CD14-positive monocyte (primary cell): ENCODE measurements around the gene ISY1. TPM values are rescaled to one million over a fixed set of nuclear protein-coding genes. Genes with fewer than 3 reads are reported as not detected.

ENCODE experiments used
- DNase-seq, 3 donors: peaks; one replicate each; pipeline ENCODE4 v3.0.0-alpha.2; 2011 to 2022
- H2AFZ ChIP-seq: 2 replicates; pipeline ENCODE4 v1.6.0; 2012; ENCODE audit warnings: mild to moderate bottlenecking, low read depth, low read length, inconsistent platforms; ENCODE audit not compliant: insufficient read depth, poor library complexity, severe bottlenecking
- H3K27ac ChIP-seq, 2 donors: 1 replicate in 1 of 2; 2 replicates in 1 of 2; pipeline ENCODE4 v1.5.1; 2012 to 2013; ENCODE audit warnings: low read length in 2 of 2, control low read depth in 1 of 2, inconsistent platforms in 1 of 2, low read depth in 1 of 2, mild to moderate bottlenecking in 1 of 2
- H3K27me3 ChIP-seq, 2 donors: one replicate each; pipeline versions ENCODE4 v1.6.0 to v1.6.1; 2011 to 2013; ENCODE audit warnings: low read length in 2 of 2; ENCODE audit not compliant: control insufficient read depth in 2 of 2, insufficient read depth in 2 of 2
- H3K36me3 ChIP-seq, 2 donors: replicated peaks in 1 of 2; 1 replicate in 1 of 2; 2 replicates in 1 of 2; pipeline versions ENCODE4 v1.5.1 to v1.6.1; 2012 to 2013; ENCODE audit warnings: low read length in 2 of 2, control low read depth in 1 of 2, inconsistent platforms in 1 of 2, mild to moderate bottlenecking in 1 of 2; ENCODE audit not compliant: insufficient read depth in 2 of 2, control insufficient read depth in 1 of 2
- H3K4me1 ChIP-seq, 2 donors: 1 replicate in 1 of 2; 2 replicates in 1 of 2; pipeline versions ENCODE4 v1.5.1 to v1.6.1; 2012 to 2013; ENCODE audit warnings: low read length in 2 of 2, control low read depth in 1 of 2, inconsistent platforms in 1 of 2, mild to moderate bottlenecking in 1 of 2, moderate library complexity in 1 of 2; ENCODE audit not compliant: insufficient read depth in 2 of 2, control insufficient read depth in 1 of 2
- H3K4me2 ChIP-seq: replicated peaks from 2 replicates; pipeline ENCODE3; 2012; ENCODE audit warnings: low read length, moderate library complexity, mild to moderate bottlenecking; ENCODE audit not compliant: poor library complexity, severe bottlenecking; ENCODE audit errors: extremely low read depth
- H3K4me3 ChIP-seq, 3 experiments: fragments of 200-600 bp in 1 of 3; sonication (generic) in 1 of 3; replicated peaks in 1 of 3; 1 replicate in 2 of 3; 2 replicates in 1 of 3; pipeline ENCODE4 v1.5.1; 2011 to 2013; ENCODE audit warnings: low read length in 3 of 3, mild to moderate bottlenecking in 3 of 3, control low read depth in 2 of 3, low read depth in 2 of 3, inconsistent platforms in 1 of 3, moderate library complexity in 1 of 3
- H3K79me2 ChIP-seq: 2 replicates; pipeline ENCODE4 v1.6.0; 2012; ENCODE audit warnings: mild to moderate bottlenecking, control low read depth, inconsistent platforms, low read length, moderate library complexity; ENCODE audit not compliant: insufficient read depth
- H3K9ac ChIP-seq: 2 replicates; pipeline ENCODE4 v1.6.0; 2017; ENCODE audit warnings: low read length, mild to moderate bottlenecking; ENCODE audit not compliant: insufficient read depth, poor library complexity, severe bottlenecking
- H3K9me3 ChIP-seq, 2 donors: replicated peaks in 1 of 2; 1 replicate in 1 of 2; 2 replicates in 1 of 2; pipeline versions ENCODE4 v1.5.1 to v1.6.1; 2012 to 2013; ENCODE audit warnings: low read length in 2 of 2, control low read depth in 1 of 2; ENCODE audit not compliant: control insufficient read depth in 1 of 2, insufficient read depth in 1 of 2
- H4K20me1 ChIP-seq: 2 replicates; pipeline ENCODE4 v1.6.0; 2012; ENCODE audit warnings: mild to moderate bottlenecking, low read length, control low read depth, moderate library complexity; ENCODE audit not compliant: insufficient read depth
- H3K27ac Mint-ChIP-seq, 7 donors: one replicate each; pipeline ENCODE4 v1.8.0; 2020; ENCODE audit warnings: mild to moderate bottlenecking in 7 of 7, mixed read lengths in 7 of 7, moderate library complexity in 6 of 7, inconsistent platforms in 2 of 7
- H3K27me3 Mint-ChIP-seq, 3 donors: one replicate each; pipeline ENCODE4 v1.8.0; 2021 to 2022; ENCODE audit warnings: low read depth in 3 of 3, mild to moderate bottlenecking in 3 of 3, mixed read lengths in 3 of 3, moderate library complexity in 3 of 3, inconsistent platforms in 1 of 3
- H3K36me3 Mint-ChIP-seq, 2 donors: one replicate each; pipeline ENCODE4 v1.8.0; 2020; ENCODE audit warnings: mixed read lengths in 2 of 2, inconsistent platforms in 1 of 2, mild to moderate bottlenecking in 1 of 2
- H3K4me1 Mint-ChIP-seq: one replicate; pipeline ENCODE4 v1.8.0; 2020; ENCODE audit warnings: mild to moderate bottlenecking, mixed read lengths
- H3K4me3 Mint-ChIP-seq, 2 donors: one replicate each; pipeline ENCODE4 v1.8.0; 2020; ENCODE audit warnings: mild to moderate bottlenecking in 2 of 2, mixed read lengths in 2 of 2, moderate library complexity in 1 of 2
- H3K9me3 Mint-ChIP-seq, 7 donors: one replicate each; pipeline ENCODE4 v1.8.0; 2020 to 2022; ENCODE audit warnings: mixed read lengths in 7 of 7, mild to moderate bottlenecking in 6 of 7, moderate library complexity in 6 of 7, inconsistent platforms in 2 of 7
- WGBS: methylation state at CpG from one replicate; pipeline ENCODE4 v1.1.5; 2013; ENCODE audit warnings: missing lambda C conversion rate; ENCODE audit not compliant: insufficient coverage; 5-methylcytosine and 5-hydroxymethylcytosine counted together
- intact Hi-C, 2 donors: fragments of 100-400 bp; cut with micrococcal nuclease; formaldehyde crosslinking; loops; one replicate each; pipeline versions ENCODE4 v1.15.0 to v1.15.1; 2023
- polyA plus RNA-seq, 3 donors: library from polyadenylated mRNA; depleted of rRNA in 1 of 3; unstranded in 2 of 3; stranded (reverse) in 1 of 3; fragments of 300-500 nt in 2 of 3; fragments of >200 nt in 1 of 3; fragmentation: Illumina TruSeq in 2 of 3; gene quantifications; 1 replicate in 2 of 3; 2 replicates in 1 of 3; pipeline ENCODE4 v1.2.3, GENCODE V29; 2012 to 2021
- TF ChIP-seq, protein P1 (sequence below): fragments of 200-600 bp; IDR thresholded peaks from one replicate; pipeline ENCODE4 v1.8.0; 2022; ENCODE audit warnings: antibody characterized with exemption, mild to moderate bottlenecking

Gene ISY1
- polyA plus RNA-seq, 3 donors: 25.2 to 70.7 (median 67.9) TPM

DNA sequence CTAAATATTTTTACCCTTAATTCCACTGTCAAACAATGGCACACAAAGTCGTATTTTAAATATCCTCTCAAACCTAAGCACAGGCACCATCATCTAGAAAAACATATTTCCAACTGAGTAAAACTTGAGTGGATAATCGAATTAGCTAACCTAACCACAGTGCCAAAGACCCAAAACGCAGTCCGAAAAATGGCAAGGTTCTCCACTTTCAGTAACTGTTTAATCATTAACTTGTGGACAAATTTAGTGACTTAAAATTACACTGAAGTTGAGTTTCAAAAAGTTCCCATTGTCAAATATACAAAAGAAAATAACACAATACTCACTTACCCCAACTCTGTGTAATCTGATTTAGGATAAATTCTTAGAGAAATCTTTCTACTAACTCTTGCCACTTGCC, 12.9 kb upstream of the ISY1 start:
- DNase-seq: no peak
- H3K4me3 Mint-ChIP-seq: no peak overlapping the region
- H3K4me2 ChIP-seq: no peak overlapping the region
- no peak overlapping the region for H3K4me3 ChIP-seq
- H3K27ac Mint-ChIP-seq: peak overlapping the region in 2 of 7 donors; percentile 63 to 75
- peaks cover 59 to 91% of the 10 kb centered on the region in 2 donors for H3K36me3 ChIP-seq
- no peaks in the 10 kb centered on the region for H3K9me3 ChIP-seq
- no peaks in the 10 kb centered on the region for H3K9me3 Mint-ChIP-seq
- intact Hi-C loops: no loop called here
- peak overlapping the region in 1 of 2 donors; percentile 53 for H3K27ac ChIP-seq
- peaks cover 57 to 73% of the 10 kb centered on the region in 2 donors for H3K36me3 Mint-ChIP-seq
- no peak overlapping the region for H3K9ac ChIP-seq
- no peaks in the 10 kb centered on the region for H3K27me3 Mint-ChIP-seq
- TF ChIP-seq, protein P1, sequence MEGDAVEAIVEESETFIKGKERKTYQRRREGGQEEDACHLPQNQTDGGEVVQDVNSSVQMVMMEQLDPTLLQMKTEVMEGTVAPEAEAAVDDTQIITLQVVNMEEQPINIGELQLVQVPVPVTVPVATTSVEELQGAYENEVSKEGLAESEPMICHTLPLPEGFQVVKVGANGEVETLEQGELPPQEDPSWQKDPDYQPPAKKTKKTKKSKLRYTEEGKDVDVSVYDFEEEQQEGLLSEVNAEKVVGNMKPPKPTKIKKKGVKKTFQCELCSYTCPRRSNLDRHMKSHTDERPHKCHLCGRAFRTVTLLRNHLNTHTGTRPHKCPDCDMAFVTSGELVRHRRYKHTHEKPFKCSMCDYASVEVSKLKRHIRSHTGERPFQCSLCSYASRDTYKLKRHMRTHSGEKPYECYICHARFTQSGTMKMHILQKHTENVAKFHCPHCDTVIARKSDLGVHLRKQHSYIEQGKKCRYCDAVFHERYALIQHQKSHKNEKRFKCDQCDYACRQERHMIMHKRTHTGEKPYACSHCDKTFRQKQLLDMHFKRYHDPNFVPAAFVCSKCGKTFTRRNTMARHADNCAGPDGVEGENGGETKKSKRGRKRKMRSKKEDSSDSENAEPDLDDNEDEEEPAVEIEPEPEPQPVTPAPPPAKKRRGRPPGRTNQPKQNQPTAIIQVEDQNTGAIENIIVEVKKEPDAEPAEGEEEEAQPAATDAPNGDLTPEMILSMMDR: no peak
- 71% methylated on average over 1 of the region's 4 CpGs for WGBS
- H3K4me1 Mint-ChIP-seq: peaks cover 42% of the 10 kb centered on the region
- H3K4me1 ChIP-seq: peaks cover 13 to 26% of the 10 kb centered on the region in 2 donors
- H3K27me3 ChIP-seq: no peaks in the 10 kb centered on the region
- H3K79me2 ChIP-seq: peaks cover 98% of the 10 kb centered on the region
- peaks cover 100% of the 10 kb centered on the region for H4K20me1 ChIP-seq
- H2AFZ ChIP-seq: no peak overlapping the region

DNA sequence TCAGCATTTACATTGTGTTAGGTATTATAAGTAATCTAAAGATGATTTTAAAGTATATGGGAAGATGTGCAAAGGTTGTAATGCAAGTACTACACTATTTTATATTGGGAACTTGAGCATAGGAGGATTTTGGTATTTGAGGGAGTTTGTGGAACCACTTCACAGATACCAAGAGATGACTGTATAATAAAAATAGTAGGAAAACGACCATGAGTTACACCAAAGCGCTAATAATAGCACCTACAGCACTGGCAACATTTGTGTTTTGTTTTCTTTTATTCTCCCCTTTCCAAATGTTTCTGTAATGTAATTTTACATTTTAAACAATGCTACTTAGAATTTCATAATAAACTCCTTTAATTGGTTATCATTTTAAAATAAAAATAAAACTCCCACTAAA, 12.3 kb upstream of the ISY1 start:
- H3K27me3 ChIP-seq: no peaks in the 10 kb centered on the region
- peaks cover 92% of the 10 kb centered on the region for H3K79me2 ChIP-seq
- Mint-ChIP-seq H3K4me3 (no peak overlapping the region), H3K36me3 (peaks cover 55 to 73% of the 10 kb centered on the region in 2 donors), H3K9me3 (no peaks in the 10 kb centered on the region), H3K4me1 (peaks cover 37% of the 10 kb centered on the region), H3K27me3 (no peaks in the 10 kb centered on the region), H3K27ac (peak overlapping the region in 2 of 7 donors; percentile 46 to 75)
- no peak overlapping the region for H3K4me3 ChIP-seq
- peak overlapping the region; percentile 1 for H3K9ac ChIP-seq
- H2AFZ ChIP-seq: no peak overlapping the region
- WGBS: no CpG with 5 or more reads among the region's 2 CpGs
- TF ChIP-seq, protein P1: no peak
- no peak overlapping the region for H3K4me2 ChIP-seq
- intact Hi-C loops: no loop called here
- peaks cover 58 to 89% of the 10 kb centered on the region in 2 donors for H3K36me3 ChIP-seq
- no peak for DNase-seq
- H3K27ac ChIP-seq: peak overlapping the region in 1 of 2 donors; percentile 53
- no peaks in the 10 kb centered on the region for H3K9me3 ChIP-seq
- peaks cover 100% of the 10 kb centered on the region for H4K20me1 ChIP-seq
- peaks cover 9 to 20% of the 10 kb centered on the region in 2 donors for H3K4me1 ChIP-seq
